ENCODE measurements around the gene PTK7. TPM values are rescaled to one million over a fixed set of nuclear protein-coding genes. Genes with fewer than 3 reads are reported as not detected.

The PTK7 gene
- total RNA-seq, 1 experiment from 2014 or later, result 48.1 TPM

DNA sequence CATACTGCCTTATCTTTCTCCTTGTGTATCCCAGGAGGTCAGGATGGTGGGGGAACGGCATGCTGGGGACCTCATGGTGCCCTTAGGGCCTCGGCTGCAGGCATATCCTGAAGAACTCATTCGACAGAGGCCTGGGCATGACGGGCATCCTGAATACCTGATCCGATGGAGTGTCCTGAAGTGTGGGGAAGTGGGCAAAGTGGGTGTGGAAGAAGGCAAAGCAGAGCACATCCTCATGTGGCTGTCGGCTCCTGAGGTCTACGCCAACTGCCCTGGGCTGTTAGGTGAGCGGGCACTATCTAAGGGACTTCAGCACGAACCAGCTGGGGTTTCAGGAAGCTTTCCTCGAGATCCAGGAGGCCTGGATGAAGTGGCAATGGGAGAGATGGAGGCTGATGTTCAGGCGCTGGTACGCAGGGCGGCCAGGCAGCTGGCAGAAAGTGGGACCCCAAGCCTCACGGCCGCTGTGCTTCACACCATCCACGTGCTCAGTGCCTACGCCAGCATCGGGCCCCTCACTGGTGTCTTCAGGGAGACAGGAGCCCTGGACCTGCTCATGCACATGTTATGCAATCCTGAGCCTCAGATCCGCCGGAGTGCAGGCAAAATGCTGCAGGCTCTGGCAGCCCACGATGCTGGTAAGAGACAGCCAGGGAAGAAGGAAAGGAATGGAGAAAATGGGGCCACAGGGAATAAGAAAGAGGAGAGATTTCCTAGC is 108.3 kb downstream of the PTK7 start:
- no TSS peak for BruUV-seq (replicated peaks)

DNA sequence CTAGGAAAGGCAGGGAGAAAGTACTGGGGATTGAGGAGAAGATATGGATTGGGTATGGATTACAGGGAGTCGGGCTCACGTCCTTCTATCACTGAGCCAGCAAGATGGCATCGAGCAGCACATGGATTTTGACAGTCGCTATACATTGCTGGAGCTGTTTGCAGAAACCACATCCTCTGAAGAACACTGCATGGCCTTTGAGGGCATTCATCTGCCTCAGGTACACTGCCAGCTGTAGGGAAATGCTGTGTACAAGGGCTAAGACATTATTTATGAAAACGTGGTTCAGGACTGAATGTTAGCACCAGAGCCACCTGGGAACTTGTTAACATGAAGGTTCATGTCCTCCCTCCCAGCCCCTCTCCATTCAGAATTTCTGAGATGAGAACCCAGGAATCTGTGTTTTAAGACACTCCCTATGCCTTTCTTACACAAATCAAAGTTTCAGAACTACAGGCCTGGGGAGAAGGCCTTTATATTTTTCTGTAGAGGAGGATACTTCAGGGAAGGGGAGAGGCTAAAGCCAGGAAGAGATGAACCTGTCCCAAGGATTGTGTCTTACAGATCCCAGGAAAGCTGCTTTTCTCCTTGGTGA is 109.4 kb downstream of the PTK7 start:
- Histone ChIP-seq H3K4me1 (ENCODE audit: insufficient read depth, low read length) (peaks cover 13% of the 10 kb centered on the region), H3K27ac (ENCODE audit: low read length) (no peak overlapping the region), H4K20me1 (ENCODE audit: low read length) (no peaks in the 10 kb centered on the region), H2AFZ (ENCODE audit: low read length) (no peak overlapping the region), H3K4me3 (ENCODE audit: low read length) (no peak overlapping the region), H3K36me3 (ENCODE audit: low read depth, low read length) (no peaks in the 10 kb centered on the region; the same call in 1 of the 2 replicates), H3K27me3 (ENCODE audit: low read length) (no peaks in the 10 kb centered on the region), H3K9ac (ENCODE audit: low read length) (no peak overlapping the region), H3K9me3 (ENCODE audit: low read length) (no peaks in the 10 kb centered on the region), H3K79me2 (ENCODE audit: low read length) (no peaks in the 10 kb centered on the region), H3K4me2 (ENCODE audit: low read length) (no peak overlapping the region), H3F3A (ENCODE audit: low read length, unreplicated experiment) (no peaks in the 10 kb centered on the region), H3K9me2 (replicated peaks; ENCODE audit: low read length) (no peaks in the 10 kb centered on the region)
- intact Hi-C loops (cut with micrococcal nuclease), result no loop called here
- TF ChIP-seq EZH2 (IDR thresholded peaks at IDR 0.05; ENCODE audit: low read length, unreplicated experiment), result no peak
- TF ChIP-seq, protein P1, sequence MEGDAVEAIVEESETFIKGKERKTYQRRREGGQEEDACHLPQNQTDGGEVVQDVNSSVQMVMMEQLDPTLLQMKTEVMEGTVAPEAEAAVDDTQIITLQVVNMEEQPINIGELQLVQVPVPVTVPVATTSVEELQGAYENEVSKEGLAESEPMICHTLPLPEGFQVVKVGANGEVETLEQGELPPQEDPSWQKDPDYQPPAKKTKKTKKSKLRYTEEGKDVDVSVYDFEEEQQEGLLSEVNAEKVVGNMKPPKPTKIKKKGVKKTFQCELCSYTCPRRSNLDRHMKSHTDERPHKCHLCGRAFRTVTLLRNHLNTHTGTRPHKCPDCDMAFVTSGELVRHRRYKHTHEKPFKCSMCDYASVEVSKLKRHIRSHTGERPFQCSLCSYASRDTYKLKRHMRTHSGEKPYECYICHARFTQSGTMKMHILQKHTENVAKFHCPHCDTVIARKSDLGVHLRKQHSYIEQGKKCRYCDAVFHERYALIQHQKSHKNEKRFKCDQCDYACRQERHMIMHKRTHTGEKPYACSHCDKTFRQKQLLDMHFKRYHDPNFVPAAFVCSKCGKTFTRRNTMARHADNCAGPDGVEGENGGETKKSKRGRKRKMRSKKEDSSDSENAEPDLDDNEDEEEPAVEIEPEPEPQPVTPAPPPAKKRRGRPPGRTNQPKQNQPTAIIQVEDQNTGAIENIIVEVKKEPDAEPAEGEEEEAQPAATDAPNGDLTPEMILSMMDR (conservative IDR thresholded peaks at IDR 0.05; ENCODE audit: low read depth, low read length), result no peak
- no peak for TF ChIP-seq EZH2phosphoT487 (IDR thresholded peaks at IDR 0.05; ENCODE audit: borderline replicate concordance, low read length)
- ChIA-PET CTCF (no interaction called here), POLR2A (ENCODE audit: unreplicated experiment) (no interaction called here)
- DNase-seq, result no peak
- ATAC-seq, result no peak
- no TSS peak for BruUV-seq (replicated peaks)

More for the DNA sequence above, 108.3 kb downstream of the PTK7 start:
- no peak overlapping the region for H2AFZ ChIP-seq (ENCODE audit: low read length)
- H3K4me1 ChIP-seq (ENCODE audit: insufficient read depth, low read length), result peaks cover 13% of the 10 kb centered on the region
- no peaks in the 10 kb centered on the region for H3K9me3 ChIP-seq (ENCODE audit: low read length)
- POLR2A ChIA-PET (ENCODE audit: unreplicated experiment), result no interaction called here
- intact Hi-C loops (cut with micrococcal nuclease), result no loop called here
- no peak overlapping the region for H3K27ac ChIP-seq (ENCODE audit: low read length)
- ATAC-seq (no peak), DNase-seq (no peak)
- no peaks in the 10 kb centered on the region for H3K27me3 ChIP-seq (ENCODE audit: low read length)
- no peaks in the 10 kb centered on the region for H4K20me1 ChIP-seq (ENCODE audit: low read length)
- no peaks in the 10 kb centered on the region for H3K9me2 ChIP-seq (replicated peaks; ENCODE audit: low read length)
- no peak overlapping the region for H3K4me2 ChIP-seq (ENCODE audit: low read length)
- no peaks in the 10 kb centered on the region; the same call in 1 of the 2 replicates for H3K36me3 ChIP-seq (ENCODE audit: low read depth, low read length)
- no peaks in the 10 kb centered on the region for H3F3A ChIP-seq (ENCODE audit: low read length, unreplicated experiment)
- CTCF ChIA-PET, result no interaction called here
- TF ChIP-seq EZH2 (IDR thresholded peaks at IDR 0.05; ENCODE audit: low read length, unreplicated experiment) (no peak), EZH2phosphoT487 (IDR thresholded peaks at IDR 0.05; ENCODE audit: borderline replicate concordance, low read length) (no peak)
- TF ChIP-seq, protein P1 (conservative IDR thresholded peaks at IDR 0.05; ENCODE audit: low read depth, low read length), result no peak
- H3K4me3 ChIP-seq (ENCODE audit: low read length), result no peak overlapping the region
- no peak overlapping the region for H3K9ac ChIP-seq (ENCODE audit: low read length)
- H3K79me2 ChIP-seq (ENCODE audit: low read length), result no peaks in the 10 kb centered on the region

DNA sequence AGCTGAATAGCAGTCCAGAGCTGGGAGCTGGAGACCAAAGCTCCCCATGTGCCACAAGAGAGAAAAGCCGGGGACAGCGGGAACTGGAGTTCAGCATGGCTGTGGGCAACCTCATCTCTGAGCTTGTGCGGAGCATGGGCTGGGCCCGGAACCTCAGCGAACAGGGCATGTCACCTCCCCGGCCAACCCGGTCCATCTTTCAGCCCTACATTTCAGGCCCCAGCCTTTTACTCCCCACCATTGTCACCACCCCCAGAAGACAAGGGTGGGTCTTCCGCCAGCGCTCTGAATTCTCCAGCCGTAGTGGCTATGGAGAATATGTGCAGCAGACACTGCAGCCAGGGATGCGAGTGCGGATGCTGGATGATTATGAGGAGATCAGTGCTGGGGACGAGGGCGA is 109.9 kb downstream of the PTK7 start:
- Histone ChIP-seq H3K9me2 (replicated peaks; ENCODE audit: low read length) (no peaks in the 10 kb centered on the region), H3K4me1 (ENCODE audit: insufficient read depth, low read length) (peaks cover 13% of the 10 kb centered on the region), H3K4me3 (ENCODE audit: low read length) (no peak overlapping the region), H3F3A (ENCODE audit: low read length, unreplicated experiment) (no peaks in the 10 kb centered on the region), H3K27ac (ENCODE audit: low read length) (no peak overlapping the region), H4K20me1 (ENCODE audit: low read length) (no peaks in the 10 kb centered on the region), H3K27me3 (ENCODE audit: low read length) (no peaks in the 10 kb centered on the region), H3K79me2 (ENCODE audit: low read length) (no peaks in the 10 kb centered on the region), H2AFZ (ENCODE audit: low read length) (no peak overlapping the region), H3K9ac (ENCODE audit: low read length) (no peak overlapping the region), H3K36me3 (ENCODE audit: low read depth, low read length) (no peaks in the 10 kb centered on the region; the same call in 1 of the 2 replicates), H3K9me3 (ENCODE audit: low read length) (no peaks in the 10 kb centered on the region), H3K4me2 (ENCODE audit: low read length) (no peak overlapping the region)
- POLR2A ChIA-PET (ENCODE audit: unreplicated experiment), result no interaction called here
- intact Hi-C loops (cut with micrococcal nuclease), result no loop called here
- no peak for ATAC-seq
- no peak for DNase-seq
- BruUV-seq (replicated peaks), result no TSS peak
- CTCF ChIA-PET, result no interaction called here
- TF ChIP-seq EZH2 (IDR thresholded peaks at IDR 0.05; ENCODE audit: low read length, unreplicated experiment) (no peak), EZH2phosphoT487 (IDR thresholded peaks at IDR 0.05; ENCODE audit: borderline replicate concordance, low read length) (no peak)
- TF ChIP-seq, protein P1 (conservative IDR thresholded peaks at IDR 0.05; ENCODE audit: low read depth, low read length), result no peak
